Natural killer cell (primary cell): ENCODE data around the gene STXBP6. TPM values are rescaled to one million over a fixed set of nuclear protein-coding genes. Genes with fewer than 3 reads are reported as not detected.

Experiments used
- ATAC-seq, 3 donors: fragments of 150-1000 bp in 2 of 3; fragments of 200-7000 bp in 1 of 3; cut with Tn5 transposase; 1 replicate in 1 of 3; 2 replicates in 2 of 3; pipeline ENCODE4 v1.10.0; 2021; ENCODE audit warnings: mild to moderate bottlenecking in 2 of 3, moderate library complexity in 2 of 3
- DNase-seq, 2 donors: peaks; one replicate each; pipeline versions ENCODE4 v3.0.0 to v3.0.0-alpha.2; 2013 to 2021; ENCODE audit warnings: mixed read lengths in 1 of 2
- H3K27ac ChIP-seq: one replicate; pipeline ENCODE4 v1.5.1; 2013; ENCODE audit warnings: mild to moderate bottlenecking, low read length
- H3K27me3 ChIP-seq: one replicate; pipeline ENCODE4 v1.6.1; 2013; ENCODE audit warnings: low read length; ENCODE audit not compliant: control insufficient read depth, insufficient read depth
- H3K36me3 ChIP-seq: one replicate; pipeline ENCODE4 v1.6.1; 2013; ENCODE audit warnings: low read length; ENCODE audit not compliant: control insufficient read depth, insufficient read depth
- H3K4me1 ChIP-seq: one replicate; pipeline ENCODE4 v1.6.1; 2013; ENCODE audit warnings: low read length; ENCODE audit not compliant: control insufficient read depth, insufficient read depth
- H3K4me3 ChIP-seq: one replicate; pipeline ENCODE4 v1.5.1; 2013; ENCODE audit warnings: low read length
- H3K9me3 ChIP-seq: one replicate; pipeline ENCODE4 v1.6.1; 2013; ENCODE audit warnings: low read length; ENCODE audit not compliant: control insufficient read depth, insufficient read depth
- H3K27ac Mint-ChIP-seq, 2 donors: one replicate each; pipeline ENCODE4 v1.8.0; 2022; ENCODE audit warnings: mild to moderate bottlenecking in 2 of 2, mixed read lengths in 2 of 2, moderate library complexity in 1 of 2
- H3K27me3 Mint-ChIP-seq, 2 donors: one replicate each; pipeline ENCODE4 v1.8.0; 2022; ENCODE audit warnings: low read depth in 2 of 2, mixed read lengths in 2 of 2
- H3K36me3 Mint-ChIP-seq: one replicate; pipeline ENCODE4 v1.8.0; 2022; ENCODE audit warnings: mixed read lengths
- H3K4me1 Mint-ChIP-seq, 2 donors: one replicate each; pipeline ENCODE4 v1.8.0; 2022; ENCODE audit warnings: mixed read lengths in 2 of 2
- H3K4me3 Mint-ChIP-seq: one replicate; pipeline ENCODE4 v1.8.0; 2022; ENCODE audit warnings: mild to moderate bottlenecking, moderate library complexity, mixed read lengths
- H3K9me3 Mint-ChIP-seq, 2 donors: one replicate each; pipeline ENCODE4 v1.8.0; 2022; ENCODE audit warnings: mixed read lengths in 2 of 2
- CTCF ChIP-seq: fragments of 200-600 bp; IDR thresholded peaks from one replicate; pipeline ENCODE4 v1.8.0; 2022; ENCODE audit warnings: antibody characterized with exemption
- WGBS: methylation state at CpG from one replicate; pipeline ENCODE4 v1.1.7; 2013; ENCODE audit warnings: missing lambda C conversion rate; ENCODE audit not compliant: insufficient coverage; 5-methylcytosine and 5-hydroxymethylcytosine counted together
- intact Hi-C: fragments of 100-400 bp; cut with micrococcal nuclease; formaldehyde crosslinking; loops from one replicate; pipeline ENCODE4 v1.14.2; 2022
- total RNA-seq, 4 donors: library from RNA; stranded (reverse); fragments of 120-200 nt in 1 of 4; gene quantifications; one replicate each; pipeline versions ENCODE4 v1.2.3 to v1.2.4, GENCODE V29; 2013 to 2022

The STXBP6 gene
- total RNA-seq, 3 donors from 2014 or later (not counting 1 experiment from before 2014, with no cell fraction given) = 0.20 TPM; not detected in 2

GRCh38 chr14:24978862-24979724 is 70.9 kb downstream of the STXBP6 start:
- Histone ChIP-seq H3K9me3 (no peaks in the 10 kb centered on the region), H3K27me3 (peaks cover 2% of the 10 kb centered on the region), H3K27ac (no peak overlapping the region), H3K4me1 (no peaks in the 10 kb centered on the region), H3K4me3 (no peak overlapping the region), H3K36me3 (no peaks in the 10 kb centered on the region)
- Mint-ChIP-seq H3K4me1 (no peaks in the 10 kb centered on the region), H3K9me3 (no peaks in the 10 kb centered on the region), H3K36me3 (no peaks in the 10 kb centered on the region), H3K27me3 (peaks cover 12 to 69% of the 10 kb centered on the region in 2 donors), H3K27ac (no peak overlapping the region), H3K4me3 (no peak overlapping the region)
- WGBS = 85% methylated on average over 1 of the region's 2 CpGs
- ATAC-seq (no peak), DNase-seq (no peak)
- intact Hi-C loops = no loop called here
- TF ChIP-seq CTCF = no peak

- H3K27ac Mint-ChIP-seq = no peak overlapping the region
- 100% methylated on average over 1 of the region's 3 CpGs for WGBS
- H3K9me3 Mint-ChIP-seq = no peaks in the 10 kb centered on the region
- peaks cover 2% of the 10 kb centered on the region for H3K27me3 ChIP-seq
- H3K4me1 ChIP-seq = no peaks in the 10 kb centered on the region
- no peak for TF ChIP-seq CTCF
- no peaks in the 10 kb centered on the region for H3K36me3 ChIP-seq
- no peaks in the 10 kb centered on the region for H3K9me3 ChIP-seq
- no peak overlapping the region for H3K4me3 ChIP-seq
- peaks cover 11 to 54% of the 10 kb centered on the region in 2 donors for H3K27me3 Mint-ChIP-seq
- H3K4me1 Mint-ChIP-seq = no peaks in the 10 kb centered on the region
- H3K4me3 Mint-ChIP-seq = no peak overlapping the region
- H3K36me3 Mint-ChIP-seq = no peaks in the 10 kb centered on the region
- intact Hi-C loops = no loop called here
- no peak for ATAC-seq
- no peak overlapping the region for H3K27ac ChIP-seq
- DNase-seq = no peak
Measured at GRCh38 chr14:24976602-24977001, 73.3 kb downstream of the STXBP6 start.

- H3K4me3 Mint-ChIP-seq = no peak overlapping the region
- 100% methylated on average over 2 of the region's 2 CpGs for WGBS
- no peak for DNase-seq
- no peaks in the 10 kb centered on the region for H3K9me3 Mint-ChIP-seq
- H3K27ac ChIP-seq = no peak overlapping the region
- H3K9me3 ChIP-seq = no peaks in the 10 kb centered on the region
- H3K4me1 ChIP-seq = no peaks in the 10 kb centered on the region
- TF ChIP-seq CTCF = no peak
- peaks cover 11 to 54% of the 10 kb centered on the region in 2 donors for H3K27me3 Mint-ChIP-seq
- H3K27me3 ChIP-seq = peaks cover 2% of the 10 kb centered on the region
- H3K36me3 ChIP-seq = no peaks in the 10 kb centered on the region
- H3K27ac Mint-ChIP-seq = no peak overlapping the region
- H3K4me3 ChIP-seq = no peak overlapping the region
- H3K4me1 Mint-ChIP-seq = no peaks in the 10 kb centered on the region
- no peaks in the 10 kb centered on the region for H3K36me3 Mint-ChIP-seq
- intact Hi-C loops = no loop called here
- ATAC-seq = no peak
Measured at GRCh38 chr14:24975393-24975792, 74.6 kb downstream of the STXBP6 start.
